Kidney tubule cell (primary cell): ENCODE measurements around the gene CADM2.

Experiments used
- DNase-seq: peaks from one replicate; pipeline ENCODE4 v3.0.0-alpha.2; 2018; ENCODE audit warnings: low spot score

Gene CADM2

GRCh38 chr3:85571835-85572234 is 613.0 kb downstream of the CADM2 start:
- DNase-seq, result peak; percentile 64

GRCh38 chr3:85572426-85572825 is 613.6 kb downstream of the CADM2 start:
- peak; percentile 25 for DNase-seq

- DNase-seq, result no peak
These were observed 614.2 kb downstream of the CADM2 start for GRCh38 chr3:85572978-85573377.

- peak; percentile 54 for DNase-seq
These were observed 615.4 kb downstream of the CADM2 start for GRCh38 chr3:85574006-85574705.

GRCh38 chr3:85576091-85576690 is 617.4 kb downstream of the CADM2 start:
- peak; percentile 61 for DNase-seq

- no peak for DNase-seq
These were observed 618.0 kb downstream of the CADM2 start for GRCh38 chr3:85576697-85577200.

- DNase-seq, result no peak
These were observed 626.1 kb downstream of the CADM2 start for GRCh38 chr3:85584779-85585356.

GRCh38 chr3:85586018-85586417 is 627.2 kb downstream of the CADM2 start:
- no peak for DNase-seq

- peak; percentile 81 for DNase-seq
These were observed 630.4 kb downstream of the CADM2 start for GRCh38 chr3:85589145-85589544.

GRCh38 chr3:85591451-85591850 is 632.7 kb downstream of the CADM2 start:
- DNase-seq, result no peak

GRCh38 chr3:85592256-85592655 is 633.5 kb downstream of the CADM2 start:
- DNase-seq, result no peak

- DNase-seq, result no peak
These were observed 635.9 kb downstream of the CADM2 start for GRCh38 chr3:85594676-85595075.

- no peak for DNase-seq
These were observed 644.6 kb downstream of the CADM2 start for GRCh38 chr3:85603378-85603777.

- DNase-seq, result no peak
These were observed 645.9 kb downstream of the CADM2 start for GRCh38 chr3:85604641-85605040.

- no peak for DNase-seq
These were observed 646.3 kb downstream of the CADM2 start for GRCh38 chr3:85605066-85605465.

GRCh38 chr3:85626662-85627061 is 667.9 kb downstream of the CADM2 start:
- DNase-seq, result no peak

- DNase-seq, result no peak
These were observed 669.1 kb downstream of the CADM2 start for GRCh38 chr3:85627932-85628331.

- no peak for DNase-seq
These were observed 672.3 kb downstream of the CADM2 start for GRCh38 chr3:85631070-85631469.

GRCh38 chr3:85632921-85633320 is 674.1 kb downstream of the CADM2 start:
- DNase-seq, result no peak

GRCh38 chr3:85652360-85652759 is 693.6 kb downstream of the CADM2 start:
- no peak for DNase-seq

- no peak for DNase-seq
These were observed 701.7 kb downstream of the CADM2 start for GRCh38 chr3:85660451-85660850.

- no peak for DNase-seq
These were observed 703.7 kb downstream of the CADM2 start for GRCh38 chr3:85662462-85662861.

- no peak for DNase-seq
These were observed 709.0 kb downstream of the CADM2 start for GRCh38 chr3:85667744-85668143.
